Coronary artery (tissue), 2 donors: ENCODE data around the gene NUP214.

Source experiments
- DNase-seq: peaks from one replicate; pipeline ENCODE4 v3.0.0-alpha.2; 2017; ENCODE audit warnings: low spot score
- H3K27ac ChIP-seq, 2 donors: fragments of 200-600 bp; sonication (generic); one replicate each; pipeline ENCODE4 v1.5.1; 2016 to 2019
- H3K4me3 ChIP-seq: fragments of 200-600 bp; sonication (generic); 2 replicates; pipeline ENCODE4 v1.5.1; 2016; ENCODE audit warnings: mild to moderate bottlenecking, moderate library complexity
- TF ChIP-seq, protein P1 (sequence below): fragments of 200-600 bp; sonication (generic); IDR thresholded peaks from one replicate; pipeline ENCODE4 v1.5.1; 2019; ENCODE audit warnings: antibody characterized with exemption

Gene NUP214

DNA sequence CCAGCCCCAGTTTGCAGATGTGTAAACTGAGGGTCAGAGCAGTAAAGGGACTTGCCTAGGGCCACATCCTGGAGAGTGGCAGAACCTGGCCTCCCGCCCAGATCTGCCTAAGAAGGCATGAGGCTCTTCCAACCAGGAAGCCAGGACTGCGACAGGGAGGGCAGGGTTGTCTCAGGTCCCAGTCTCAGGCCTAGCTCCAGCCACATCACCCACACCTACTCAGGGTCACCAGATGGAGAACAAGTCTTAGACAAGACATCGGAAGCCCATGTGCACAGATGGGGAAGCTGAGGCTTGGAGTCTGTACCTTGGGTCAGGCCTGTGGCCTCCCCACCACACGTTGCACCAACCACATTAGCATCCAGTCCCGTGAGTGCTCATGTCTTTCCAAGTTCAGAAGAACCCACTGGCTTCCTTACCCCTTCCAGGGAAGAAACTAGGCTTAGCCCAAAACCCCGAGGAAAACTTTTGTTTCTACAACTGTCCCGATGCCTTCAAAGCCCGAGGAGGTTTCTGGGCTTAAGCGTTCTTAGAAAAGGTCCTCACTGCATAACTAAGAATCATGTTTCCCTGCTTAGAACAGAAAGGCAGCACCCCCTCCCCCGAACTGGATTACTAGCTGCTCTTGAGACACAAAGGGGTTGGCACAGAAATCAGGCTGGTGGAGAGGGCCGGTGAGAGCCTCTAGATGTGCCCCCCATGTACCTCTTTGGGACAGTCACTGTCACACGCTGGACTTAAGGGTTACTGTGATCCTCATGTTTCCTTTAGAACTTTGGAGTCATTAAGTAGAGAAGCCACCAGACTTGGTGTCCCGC is 148.7 kb downstream of the NUP214 start:
- Histone ChIP-seq H3K27ac (peak overlapping the region; percentile 38 to 78), H3K4me3 (peak overlapping the region; percentile 86)
- TF ChIP-seq, protein P1, sequence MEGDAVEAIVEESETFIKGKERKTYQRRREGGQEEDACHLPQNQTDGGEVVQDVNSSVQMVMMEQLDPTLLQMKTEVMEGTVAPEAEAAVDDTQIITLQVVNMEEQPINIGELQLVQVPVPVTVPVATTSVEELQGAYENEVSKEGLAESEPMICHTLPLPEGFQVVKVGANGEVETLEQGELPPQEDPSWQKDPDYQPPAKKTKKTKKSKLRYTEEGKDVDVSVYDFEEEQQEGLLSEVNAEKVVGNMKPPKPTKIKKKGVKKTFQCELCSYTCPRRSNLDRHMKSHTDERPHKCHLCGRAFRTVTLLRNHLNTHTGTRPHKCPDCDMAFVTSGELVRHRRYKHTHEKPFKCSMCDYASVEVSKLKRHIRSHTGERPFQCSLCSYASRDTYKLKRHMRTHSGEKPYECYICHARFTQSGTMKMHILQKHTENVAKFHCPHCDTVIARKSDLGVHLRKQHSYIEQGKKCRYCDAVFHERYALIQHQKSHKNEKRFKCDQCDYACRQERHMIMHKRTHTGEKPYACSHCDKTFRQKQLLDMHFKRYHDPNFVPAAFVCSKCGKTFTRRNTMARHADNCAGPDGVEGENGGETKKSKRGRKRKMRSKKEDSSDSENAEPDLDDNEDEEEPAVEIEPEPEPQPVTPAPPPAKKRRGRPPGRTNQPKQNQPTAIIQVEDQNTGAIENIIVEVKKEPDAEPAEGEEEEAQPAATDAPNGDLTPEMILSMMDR = no peak
- DNase-seq = no peak

GRCh38 chr9:131274674-131275331 is 149.4 kb downstream of the NUP214 start:
- no peak for DNase-seq
- peak overlapping the region; percentile 86 for H3K4me3 ChIP-seq
- TF ChIP-seq, protein P1 = no peak
- H3K27ac ChIP-seq = peak overlapping the region; percentile 38 to 78

DNA sequence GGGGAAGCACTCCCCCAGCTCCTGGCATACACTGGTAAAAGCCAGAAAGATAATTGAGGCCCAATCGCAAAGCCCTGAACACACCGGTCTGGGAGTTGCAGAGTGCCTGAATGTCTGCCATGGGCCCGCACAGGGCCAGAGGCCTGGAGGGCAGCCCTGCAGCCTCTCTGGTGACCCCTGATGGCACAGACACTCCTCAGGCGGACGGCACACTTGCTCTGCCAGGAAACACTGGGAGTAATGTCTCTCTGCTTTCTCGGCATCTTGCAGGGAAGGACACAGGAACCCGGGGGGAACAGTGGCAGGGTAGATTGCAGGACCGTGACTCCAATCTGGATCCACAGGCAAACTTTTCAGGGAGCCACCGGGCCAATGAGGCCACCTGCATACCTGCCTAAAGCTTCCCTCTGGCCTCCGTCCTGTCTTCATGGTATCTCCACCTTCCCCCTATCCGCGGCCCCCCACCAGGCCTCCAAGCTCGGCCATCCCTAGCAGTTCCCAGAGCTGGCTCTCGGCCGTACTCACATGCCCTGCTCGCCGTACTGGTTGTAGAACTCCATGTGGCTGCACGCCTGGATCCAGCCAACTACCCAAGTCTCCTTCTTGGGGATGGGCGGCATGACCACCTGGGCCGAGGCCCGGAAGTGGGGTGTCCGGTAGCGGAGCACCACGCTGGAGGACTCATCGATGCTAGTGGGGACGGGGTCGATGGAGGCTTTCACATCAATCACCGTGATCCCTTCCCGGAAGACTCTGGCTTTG is 150.1 kb downstream of the NUP214 start:
- peak overlapping the region; percentile 86 for H3K4me3 ChIP-seq

DNA sequence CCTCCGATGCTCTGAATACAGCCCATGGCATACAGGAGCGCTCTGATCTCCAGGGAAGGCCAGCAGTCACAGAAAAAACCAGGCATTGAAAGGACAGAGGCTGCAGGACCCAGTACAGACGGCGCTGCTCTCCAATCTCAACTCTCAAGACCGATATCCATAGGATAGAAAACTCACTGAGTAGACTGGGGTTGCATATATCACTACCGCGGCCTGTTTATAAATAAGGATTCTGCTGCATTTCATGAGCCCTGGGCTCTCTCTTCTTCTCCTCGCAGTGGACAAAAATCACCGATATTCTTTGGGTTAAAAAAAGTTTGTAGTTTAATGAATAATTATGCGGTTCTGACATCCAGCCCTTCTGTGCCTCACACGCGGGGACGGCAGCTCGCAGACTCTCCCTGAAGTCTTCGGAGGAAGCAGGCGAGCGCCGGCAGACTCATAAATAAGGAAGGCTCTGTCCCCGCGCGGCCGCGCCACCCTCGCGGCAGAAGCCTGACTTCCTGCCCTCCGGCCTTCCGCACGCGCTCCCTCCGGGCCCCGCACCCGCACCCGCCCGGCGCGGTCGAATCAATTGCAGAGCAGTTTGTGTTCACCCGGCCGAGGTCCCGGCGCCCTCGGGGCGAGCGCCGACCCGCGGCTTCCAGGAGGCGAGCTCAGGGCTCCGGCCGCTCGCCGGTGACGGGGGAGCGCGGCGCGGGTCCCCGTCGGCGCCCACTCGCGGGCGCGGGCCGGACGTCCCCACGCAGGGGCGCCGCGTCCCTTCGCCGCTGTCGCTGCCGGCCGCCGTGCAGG is 150.9 kb downstream of the NUP214 start, which contains the start of gene FAM78A:
Gene FAM78A (minus strand): TSS at position 417 of the 795 bp plus-strand sequence. CDS start 331 bp downstream, at position 86.
- no peak for DNase-seq
- TF ChIP-seq, protein P1 = no peak

More for the DNA sequence above, 150.1 kb downstream of the NUP214 start:
- H3K27ac ChIP-seq = peak overlapping the region; percentile 38 to 78
- TF ChIP-seq, protein P1 = no peak
- no peak for DNase-seq

GRCh38 chr9:131276891-131277286 is 151.5 kb downstream of the NUP214 start:
- peak overlapping the region; percentile 86 for H3K4me3 ChIP-seq
- peak overlapping the region in 1 of 2 donors; percentile 78 for H3K27ac ChIP-seq
- DNase-seq = no peak
- TF ChIP-seq, protein P1 = no peak

More for the DNA sequence above, 150.9 kb downstream of the NUP214 start, which contains the start of gene FAM78A:
- Histone ChIP-seq H3K27ac (peak within 1 kb of the TSS; percentile 38 to 78), H3K4me3 (peak within 1 kb of the TSS; percentile 86)

DNA sequence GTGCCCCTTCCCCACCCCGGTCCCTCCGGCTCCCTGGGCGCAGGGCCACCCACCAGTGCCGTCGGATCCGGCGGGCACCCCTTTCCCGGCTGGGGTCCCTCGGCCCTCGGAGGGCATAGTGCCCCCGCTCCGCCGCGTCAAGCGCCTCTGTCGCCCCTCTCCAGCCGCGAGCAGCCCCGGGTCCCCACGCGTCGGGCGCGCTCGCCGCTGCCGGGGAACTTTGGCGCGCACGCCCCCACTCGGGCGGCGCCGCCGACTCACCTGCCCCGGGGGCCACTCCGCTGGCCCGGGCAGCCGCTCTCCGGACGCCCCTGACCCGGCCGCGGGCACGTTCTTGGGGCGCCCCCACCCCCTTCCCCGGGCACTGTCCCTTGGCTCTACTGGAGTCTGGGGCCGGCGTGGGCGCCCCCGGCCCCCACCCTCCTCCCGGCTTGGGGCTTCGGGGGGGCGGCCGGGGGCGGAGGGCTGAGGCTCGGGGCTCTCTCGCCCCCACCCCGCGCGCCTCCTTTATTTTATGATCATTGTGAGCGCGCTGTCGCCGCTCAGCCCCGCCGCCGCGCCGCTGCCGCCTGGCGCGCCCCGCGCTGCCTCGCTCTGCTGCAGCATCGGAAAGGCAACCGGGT is 152.0 kb downstream of the NUP214 start:
- TF ChIP-seq, protein P1 = no peak
- DNase-seq = no peak
- H3K27ac ChIP-seq = peak overlapping the region; percentile 3 to 78
- H3K4me3 ChIP-seq = peak overlapping the region; percentile 86
